Tibial artery (tissue), 4 donors: ENCODE data around the gene LIG3.
A peak's percentile ranks its signal among the peaks of the same experiment; 100 is the strongest.

Experiments used
- DNase-seq, 2 donors: peaks; one replicate each; pipeline ENCODE4 v3.0.0-alpha.2; 2019
- H3K27ac ChIP-seq, 2 donors: fragments of 200-600 bp; sonication (generic) in 1 of 2; 1 replicate in 1 of 2; 2 replicates in 1 of 2; pipeline ENCODE4 v1.5.1; 2018 to 2019; ENCODE audit warnings: mild to moderate bottlenecking in 1 of 2
- H3K27me3 ChIP-seq, 2 donors: fragments of 200-600 bp; sonication (generic) in 1 of 2; one replicate each; pipeline versions ENCODE4 v1.5.1 to v1.6.0; 2016 to 2019
- H3K36me3 ChIP-seq, 3 donors: fragments of 200-600 bp; sonication (generic) in 2 of 3; one replicate each; pipeline ENCODE4 v1.5.1; 2016 to 2019; ENCODE audit warnings: mild to moderate bottlenecking in 2 of 3
- H3K4me1 ChIP-seq, 4 donors: fragments of 200-600 bp; sonication (generic) in 2 of 4; 1 replicate in 3 of 4; 2 replicates in 1 of 4; pipeline ENCODE4 v1.5.1; 2016 to 2019
- H3K4me3 ChIP-seq, 2 donors: fragments of 200-600 bp; sonication (generic) in 1 of 2; 1 replicate in 1 of 2; 2 replicates in 1 of 2; pipeline ENCODE4 v1.5.1; 2018 to 2019; ENCODE audit warnings: mild to moderate bottlenecking in 2 of 2
- H3K9me3 ChIP-seq, 3 donors: fragments of 200-600 bp; sonication (generic) in 1 of 3; one replicate each; pipeline ENCODE4 v1.5.1; 2016 to 2019
- intact Hi-C: fragments of 100-400 bp; cut with DNase I; formaldehyde crosslinking; loops from one replicate; pipeline ENCODE4 v1.15.0; 2023; ENCODE audit warnings: low total_unique reads
- TF ChIP-seq, protein P1 (sequence below), 2 experiments: fragments of 200-600 bp in 1 of 2; fragments of 450-650 bp in 1 of 2; IDR thresholded peaks; one replicate each; pipeline ENCODE4 v1.5.1; 2017 to 2019; ENCODE audit warnings: antibody characterized with exemption in 2 of 2, mild to moderate bottlenecking in 1 of 2, moderate library complexity in 1 of 2

LIG3 gene

DNA sequence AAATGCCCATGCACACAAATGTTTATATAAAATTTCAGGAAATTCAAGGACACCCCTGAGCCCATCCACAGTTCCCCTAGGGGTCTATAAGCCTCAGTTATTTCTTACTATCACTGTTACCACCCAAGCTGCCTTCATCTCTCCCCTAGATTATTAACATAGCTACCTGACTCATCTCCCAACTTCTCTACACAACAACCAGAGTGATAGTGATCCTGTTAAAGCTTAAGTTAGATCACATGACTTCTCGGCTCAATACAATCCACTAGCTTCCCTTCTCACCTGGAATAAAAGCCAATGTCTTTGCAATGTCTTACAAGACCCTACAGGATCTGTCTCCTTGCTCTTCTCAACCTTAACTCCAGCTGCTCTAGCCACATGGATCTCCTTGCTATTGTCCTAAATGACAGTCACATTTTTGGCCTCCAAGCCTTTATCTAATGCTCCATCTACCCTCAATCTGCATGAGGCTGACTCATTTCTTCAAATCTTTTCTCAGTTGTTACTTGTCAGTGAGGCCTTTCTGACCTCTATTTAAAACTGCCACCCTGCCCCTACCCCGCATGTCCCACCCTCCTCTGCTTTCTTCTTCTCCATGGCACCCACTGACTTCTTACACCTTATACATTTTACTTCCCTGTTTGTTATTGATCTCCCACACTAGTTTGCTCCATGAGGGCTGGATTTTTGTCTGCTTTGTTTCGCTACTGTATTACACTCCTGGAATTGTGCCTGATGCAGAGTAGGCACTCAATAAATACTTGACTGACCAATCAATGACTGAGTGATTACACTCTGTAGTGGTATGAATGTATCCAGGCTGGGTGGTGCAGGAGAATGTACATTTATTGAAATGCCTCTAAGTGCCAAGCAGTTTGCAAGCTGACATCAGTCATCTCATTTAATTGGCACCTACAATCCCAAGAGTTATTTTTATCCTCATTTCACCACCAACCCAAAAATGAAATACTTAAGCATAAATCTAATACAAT is 5.2 kb upstream of the LIG3 start:
- no peaks in the 10 kb centered on the region for H3K9me3 ChIP-seq
- H3K27ac ChIP-seq, result no peak overlapping the region
- H3K27me3 ChIP-seq, result no peaks in the 10 kb centered on the region
- H3K4me3 ChIP-seq, result no peak overlapping the region
- H3K36me3 ChIP-seq, result no peaks in the 10 kb centered on the region
- intact Hi-C loops, result no loop called here
- TF ChIP-seq, protein P1, sequence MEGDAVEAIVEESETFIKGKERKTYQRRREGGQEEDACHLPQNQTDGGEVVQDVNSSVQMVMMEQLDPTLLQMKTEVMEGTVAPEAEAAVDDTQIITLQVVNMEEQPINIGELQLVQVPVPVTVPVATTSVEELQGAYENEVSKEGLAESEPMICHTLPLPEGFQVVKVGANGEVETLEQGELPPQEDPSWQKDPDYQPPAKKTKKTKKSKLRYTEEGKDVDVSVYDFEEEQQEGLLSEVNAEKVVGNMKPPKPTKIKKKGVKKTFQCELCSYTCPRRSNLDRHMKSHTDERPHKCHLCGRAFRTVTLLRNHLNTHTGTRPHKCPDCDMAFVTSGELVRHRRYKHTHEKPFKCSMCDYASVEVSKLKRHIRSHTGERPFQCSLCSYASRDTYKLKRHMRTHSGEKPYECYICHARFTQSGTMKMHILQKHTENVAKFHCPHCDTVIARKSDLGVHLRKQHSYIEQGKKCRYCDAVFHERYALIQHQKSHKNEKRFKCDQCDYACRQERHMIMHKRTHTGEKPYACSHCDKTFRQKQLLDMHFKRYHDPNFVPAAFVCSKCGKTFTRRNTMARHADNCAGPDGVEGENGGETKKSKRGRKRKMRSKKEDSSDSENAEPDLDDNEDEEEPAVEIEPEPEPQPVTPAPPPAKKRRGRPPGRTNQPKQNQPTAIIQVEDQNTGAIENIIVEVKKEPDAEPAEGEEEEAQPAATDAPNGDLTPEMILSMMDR (IDR thresholded peaks at IDR 0.05), result no peak
- H3K4me1 ChIP-seq, result peaks cover 0 to 6% (median 5%) of the 10 kb centered on the region in 4 donors
- no peak for DNase-seq

DNA sequence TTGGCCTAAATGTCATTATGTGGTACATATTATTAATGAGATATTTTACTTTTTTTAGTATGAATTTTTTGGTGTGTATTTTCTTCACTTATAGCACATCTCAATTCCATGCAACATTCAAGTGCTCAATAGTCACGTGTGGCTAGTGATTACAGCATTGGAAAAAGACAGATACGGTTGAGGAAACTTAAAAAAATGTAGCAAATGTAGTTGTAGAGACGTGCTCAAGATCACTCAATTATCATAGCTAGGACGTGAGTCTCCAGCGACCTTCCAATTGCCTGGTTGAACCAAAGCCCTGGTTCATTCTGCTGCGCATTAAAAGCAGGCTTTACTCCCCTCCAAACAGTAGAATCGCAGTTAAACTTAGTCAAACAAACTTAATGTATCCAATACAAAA is 1.2 kb upstream of the LIG3 start:
- H3K4me1 ChIP-seq, result peaks cover 0 to 30% (median 18%) of the 10 kb centered on the region in 4 donors
- H3K4me3 ChIP-seq, result no peak overlapping the region
- H3K27me3 ChIP-seq, result no peaks in the 10 kb centered on the region
- no peak for DNase-seq
- intact Hi-C loops, result no loop called here
- H3K27ac ChIP-seq, result peak overlapping the region in 1 of 2 donors; percentile 99
- peaks cover 0 to 9% (median 0%) of the 10 kb centered on the region in 3 donors for H3K36me3 ChIP-seq
- TF ChIP-seq, protein P1 (IDR thresholded peaks at IDR 0.05), result no peak
- H3K9me3 ChIP-seq, result no peaks in the 10 kb centered on the region

DNA sequence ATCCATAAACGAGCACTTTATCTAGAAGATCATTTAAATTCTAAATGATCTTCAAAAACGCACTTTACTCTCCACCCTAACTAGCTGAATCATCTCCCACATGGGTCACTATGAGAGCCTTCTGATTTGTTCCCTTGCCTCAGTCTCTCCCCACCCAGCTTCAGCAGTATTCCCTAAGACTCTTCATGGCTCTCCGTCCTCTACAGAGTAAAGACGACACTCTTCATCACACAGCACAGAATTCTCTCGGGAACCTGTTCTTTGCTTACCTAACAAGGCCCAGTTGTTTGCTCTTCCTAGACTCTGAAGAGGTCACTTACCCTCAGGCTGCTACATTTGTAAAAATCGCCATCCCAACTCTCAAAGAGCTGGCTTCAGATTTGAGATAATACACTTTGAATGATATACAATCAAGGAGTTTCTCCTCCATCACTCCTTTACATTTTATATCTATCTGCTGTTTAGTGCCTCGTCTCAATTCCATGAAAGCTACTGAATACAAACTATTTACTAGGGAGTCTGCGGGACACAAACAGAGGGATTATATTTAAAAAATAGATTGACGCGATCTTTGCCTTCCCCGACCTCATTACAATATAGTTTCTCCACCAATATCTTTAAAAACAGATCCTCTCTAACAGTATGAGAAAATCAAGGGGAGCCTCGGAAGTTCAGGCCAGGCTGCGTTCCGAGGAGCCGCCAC is 511 bp upstream of the LIG3 start:
- Histone ChIP-seq H3K9me3 (no peaks in the 10 kb centered on the region), H3K4me3 (peak overlapping the region; percentile 86 to 92), H3K4me1 (peaks cover 0 to 30% (median 18%) of the 10 kb centered on the region in 4 donors), H3K27me3 (no peaks in the 10 kb centered on the region), H3K36me3 (peaks cover 0 to 11% (median 0%) of the 10 kb centered on the region in 3 donors), H3K27ac (peak overlapping the region; percentile 97 to 99)
- TF ChIP-seq, protein P1 (IDR thresholded peaks at IDR 0.05), result no peak
- no peak for DNase-seq
- intact Hi-C loops, result loop anchor here (10.0 kb wide), 2 partner anchors 135 to 1615 kb away; partner anchors contain the start of genes DHRS11 and RAD51D

DNA sequence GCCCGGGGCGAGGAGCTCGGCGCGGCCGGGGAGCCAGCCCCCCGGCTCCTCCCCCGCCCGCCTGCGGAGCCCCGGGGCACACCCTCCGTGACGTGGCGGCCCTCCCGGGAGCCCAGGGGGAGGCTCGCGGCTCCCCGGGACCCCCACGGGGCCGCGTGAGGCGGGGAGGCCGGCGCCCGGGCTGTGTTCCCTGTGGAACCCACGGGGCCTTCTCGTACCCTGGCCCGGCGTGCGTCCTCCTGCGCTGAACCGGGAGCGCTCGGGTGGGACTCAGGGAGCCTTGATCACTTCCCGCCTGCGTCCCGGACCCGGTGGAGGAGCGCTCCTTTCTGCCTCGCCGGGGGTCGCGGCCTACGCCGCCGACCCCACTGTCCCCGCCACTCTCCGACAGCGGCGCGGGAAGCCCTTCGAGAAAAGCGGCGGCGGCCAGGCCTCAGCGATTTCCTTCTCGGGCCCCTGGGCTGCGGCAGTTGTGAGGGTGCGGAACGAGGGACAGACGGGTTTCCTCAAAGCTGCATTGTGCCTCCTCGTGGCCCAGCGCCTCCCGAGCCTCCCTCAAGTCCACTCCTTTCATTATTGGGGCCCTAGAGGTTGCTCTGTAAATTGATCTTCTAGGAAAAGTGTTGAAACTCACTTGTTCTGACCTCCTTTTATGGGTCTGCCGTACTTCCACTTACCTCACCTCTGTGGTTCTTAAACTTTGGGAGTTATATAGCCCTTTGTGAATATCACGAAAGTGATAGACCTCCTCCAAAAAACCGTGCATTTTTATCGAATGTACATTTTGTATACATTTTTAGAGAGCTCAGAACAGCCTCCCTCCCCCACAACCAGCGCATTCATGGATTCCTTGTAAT is 597 bp downstream of the LIG3 start:
- Histone ChIP-seq H3K27me3 (no peaks in the 10 kb centered on the region), H3K36me3 (peaks cover 1 to 22% (median 3%) of the 10 kb centered on the region in 3 donors), H3K27ac (peak overlapping the region; percentile 97 to 99), H3K4me1 (peaks cover 0 to 30% (median 18%) of the 10 kb centered on the region in 4 donors), H3K4me3 (peak overlapping the region; percentile 86 to 92), H3K9me3 (no peaks in the 10 kb centered on the region)
- DNase-seq, result peak; percentile 75 to 84
- TF ChIP-seq, protein P1 (IDR thresholded peaks at IDR 0.05), result peak; percentile 33 to 37
- intact Hi-C loops, result loop anchor here (10.0 kb wide), 2 partner anchors 134 to 1614 kb away; partner anchors contain the start of genes DHRS11 and RAD51D
